PFSK-1 (cell line): ENCODE measurements around the gene IRGQ.

ENCODE experiments used
- FOXP2 ChIP-seq: optimal IDR thresholded peaks from 2 replicates; pipeline ENCODE3; 2011; ENCODE audit warnings: borderline replicate concordance, control low read depth, inconsistent platforms; ENCODE audit not compliant: insufficient read depth; ENCODE audit errors: extremely low read length, extremely low read depth
- POLR2AphosphoS5 ChIP-seq: IDR thresholded peaks from 2 replicates; pipeline ENCODE4 v1.6.1; 2012; ENCODE audit warnings: low read depth, mild to moderate bottlenecking, control low read depth, low read length, moderate library complexity
- REST ChIP-seq, 2 experiments: IDR thresholded peaks; 2 replicates each; pipeline versions ENCODE4 v1.6.1 to v1.8.0; 2011 to 2012; ENCODE audit warnings: low read depth in 2 of 2, low read length in 2 of 2, control low read depth in 1 of 2, inconsistent platforms in 1 of 2, mild to moderate bottlenecking in 1 of 2, moderate library complexity in 1 of 2; ENCODE audit not compliant: insufficient read depth in 1 of 2
- SIN3A ChIP-seq: IDR thresholded peaks from 2 replicates; pipeline ENCODE4 v1.6.1; 2012; ENCODE audit warnings: mild to moderate bottlenecking, low read length, moderate library complexity, borderline replicate concordance; ENCODE audit not compliant: insufficient read depth
- TAF1 ChIP-seq: IDR thresholded peaks from 2 replicates; pipeline ENCODE4 v1.6.1; 2012; ENCODE audit warnings: low read length, control low read depth, borderline replicate concordance; ENCODE audit not compliant: insufficient read depth

The IRGQ gene

GRCh38 chr19:43641333-43641732 is 45.4 kb upstream of the IRGQ start:
- TF ChIP-seq FOXP2, result no peak
- no peak for TF ChIP-seq TAF1
- no peak for TF ChIP-seq REST (IDR thresholded peaks at IDR 0.05; ENCODE audit: insufficient read depth in 1 of 2, low read depth in 2 of 2, low read length in 2 of 2)
- TF ChIP-seq SIN3A, result no peak
- no peak for TF ChIP-seq POLR2AphosphoS5

DNA sequence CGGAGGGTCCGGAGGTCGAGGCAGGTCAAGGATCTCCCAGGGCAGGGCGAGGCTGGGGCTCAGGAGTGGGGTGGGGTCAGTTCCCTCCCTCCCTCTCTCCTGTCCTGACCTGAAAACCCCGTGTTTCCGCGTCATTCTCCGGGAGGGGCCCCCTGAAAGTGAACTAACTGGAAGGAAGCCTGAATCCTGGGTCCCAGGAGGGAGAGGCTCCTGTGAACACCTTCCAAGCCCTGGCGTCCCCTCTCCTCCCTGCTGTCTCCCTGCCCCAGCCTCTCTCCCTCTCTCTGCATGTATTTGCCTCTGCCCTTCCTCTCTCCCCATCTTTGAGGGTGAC is 44.5 kb upstream of the IRGQ start:
- TF ChIP-seq REST (IDR thresholded peaks at IDR 0.05; ENCODE audit: insufficient read depth in 1 of 2, low read depth in 2 of 2, low read length in 2 of 2) (no peak), FOXP2 (no peak), SIN3A (no peak), TAF1 (no peak), POLR2AphosphoS5 (no peak)

GRCh38 chr19:43639519-43640423 is 43.8 kb upstream of the IRGQ start, which contains the start of gene CADM4:
Gene CADM4, minus strand, starts transcription at chr19:43639850. Its CDS starts 60 bp downstream, at chr19:43639790.
- TF ChIP-seq POLR2AphosphoS5 (no peak), SIN3A (no peak), REST (IDR thresholded peaks at IDR 0.05; ENCODE audit: insufficient read depth in 1 of 2, low read depth in 2 of 2, low read length in 2 of 2) (no peak), TAF1 (no peak), FOXP2 (no peak)

DNA sequence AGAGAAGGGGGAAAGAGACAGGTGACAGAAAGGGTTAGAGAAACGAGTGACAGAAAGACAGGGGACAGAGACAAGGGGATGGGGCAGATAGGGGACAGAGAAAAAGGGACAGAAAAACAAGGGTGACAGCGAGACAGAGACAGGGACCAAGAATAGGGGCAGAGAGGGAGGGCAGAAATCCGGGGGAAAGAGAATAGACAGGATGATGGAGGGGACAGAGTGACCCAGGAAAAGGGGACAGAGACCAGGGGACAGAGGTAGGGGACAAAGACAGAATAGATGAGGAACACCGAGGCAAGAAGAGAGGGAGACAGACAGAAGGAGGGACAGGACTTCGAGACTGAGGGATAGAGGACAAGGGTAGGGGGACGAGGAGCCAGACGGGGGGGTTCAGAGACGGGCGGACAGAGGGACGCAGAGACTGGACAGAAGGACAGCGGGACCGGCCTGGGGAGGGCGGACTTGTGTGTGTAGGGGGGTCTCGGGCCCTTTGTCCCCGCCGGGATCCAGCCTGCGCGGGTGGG is 43.1 kb upstream of the IRGQ start:
- TF ChIP-seq FOXP2 (no peak), REST (IDR thresholded peaks at IDR 0.05; ENCODE audit: insufficient read depth in 1 of 2, low read depth in 2 of 2, low read length in 2 of 2) (no peak), SIN3A (no peak), TAF1 (no peak), POLR2AphosphoS5 (no peak)
